Measurements from ENCODE around the gene ZDHHC4.

GRCh38 chr7:6600093-6600492, 22.8 kb downstream of the ZDHHC4 start:
- TF ChIP-seq CTCF (IDR thresholded peaks at IDR 0.05; ENCODE audit: low read depth, low read length) (no peak), EZH2phosphoT487 (IDR thresholded peaks at IDR 0.05; ENCODE audit: low read depth) (no peak)
